MCF 10A (cell line): ENCODE data around the gene RNGTT. TPM values are rescaled to one million over a fixed set of nuclear protein-coding genes. Genes with fewer than 3 reads are reported as not detected.
A peak's percentile ranks its signal among the peaks of the same experiment; 100 is the strongest.

Experiments
- BruUV-seq: library from RNA; stranded (reverse); fragments of 400-500 nt; replicated peaks from 2 replicates; lab custom pipeline; 2021; lab: Mats Ljungman, UMichigan
- CTCF ChIA-PET: fragments of 300-600 bp; sonication (Branson Sonifier 250); formaldehyde crosslinking; extraction: SDS; loops from one replicate; lab custom pipeline; 2021; ENCODE audit warnings: antibody characterized with exemption, inconsistent platforms; lab: Yijun Ruan, JAX
- POLR2A ChIA-PET: fragments of 300-600, 350-650 bp; sonication (Branson Sonifier 250); formaldehyde crosslinking; extraction: SDS; loops from one replicate; lab custom pipeline; 2020; ENCODE audit warnings: antibody characterized with exemption, inconsistent platforms; lab: Yijun Ruan, JAX
- DNase-seq: peaks from one replicate; pipeline ENCODE4 v3.0.0-alpha.2; 2018; ENCODE audit not compliant: unreplicated experiment
- H3K27ac Mint-ChIP-seq: one replicate; pipeline ENCODE4 v1.8.0; 2022; ENCODE audit warnings: mild to moderate bottlenecking, low read depth, mixed read lengths; ENCODE audit not compliant: unreplicated experiment
- H3K27me3 Mint-ChIP-seq: one replicate; pipeline ENCODE4 v1.8.0; 2022; ENCODE audit warnings: mixed read lengths; ENCODE audit not compliant: insufficient read depth, unreplicated experiment
- H3K36me3 Mint-ChIP-seq: one replicate; pipeline ENCODE4 v1.8.0; 2022; ENCODE audit warnings: mild to moderate bottlenecking, moderate library complexity, mixed read lengths; ENCODE audit not compliant: insufficient read depth, unreplicated experiment
- H3K4me1 Mint-ChIP-seq: one replicate; pipeline ENCODE4 v1.8.0; 2022; ENCODE audit warnings: mixed read lengths; ENCODE audit not compliant: insufficient read depth, unreplicated experiment
- H3K4me3 Mint-ChIP-seq: one replicate; pipeline ENCODE4 v1.8.0; 2022; ENCODE audit warnings: mild to moderate bottlenecking, moderate library complexity, mixed read lengths; ENCODE audit not compliant: unreplicated experiment
- H3K9me3 Mint-ChIP-seq: one replicate; pipeline ENCODE4 v1.8.0; 2022; ENCODE audit warnings: mixed read lengths; ENCODE audit not compliant: unreplicated experiment
- CTCF ChIP-seq: fragments of 200-600 bp; IDR thresholded peaks from one replicate; pipeline ENCODE4 v1.8.0; 2022; ENCODE audit warnings: antibody characterized with exemption, mild to moderate bottlenecking; ENCODE audit not compliant: unreplicated experiment
- intact Hi-C: fragments of 100-400 bp; cut with micrococcal nuclease; formaldehyde crosslinking; loops from 2 replicates; pipeline ENCODE4 v1.14.1; 2022
- total RNA-seq: library from RNA; stranded (reverse); gene quantifications from 2 replicates; pipeline ENCODE4 v1.2.3, GENCODE V29; 2022

Gene RNGTT
- total RNA-seq, 1 experiment from 2014 or later: 14.6 TPM

GRCh38 chr6:88871498-88871897, 91.9 kb downstream of the RNGTT start:
- H3K4me1 Mint-ChIP-seq: peaks cover 11% of the 10 kb centered on the region

GRCh38 chr6:88870717-88871330, 92.6 kb downstream of the RNGTT start:
- peak; percentile 72 for TF ChIP-seq CTCF
- no TSS peak for BruUV-seq
- Mint-ChIP-seq H3K4me3 (no peak overlapping the region), H3K4me1 (peaks cover 11% of the 10 kb centered on the region), H3K27ac (no peak overlapping the region), H3K27me3 (no peaks in the 10 kb centered on the region), H3K36me3 (no peaks in the 10 kb centered on the region), H3K9me3 (no peaks in the 10 kb centered on the region)
- ChIA-PET CTCF (interaction anchor here (0.5 to 4.8 kb wide), 41 partner anchors 8 to 1804 kb away, joined by 3 to 41 read pairs (median 4); no protein-coding TSS in a partner anchor), POLR2A (no interaction called here)
- intact Hi-C loops: loop anchor here (1.0 to 5.0 kb wide), 5 partner anchors 91 to 1479 kb away; no protein-coding TSS in a partner anchor
- peak; percentile 73 for DNase-seq

More at GRCh38 chr6:88871498-88871897, 91.9 kb downstream of the RNGTT start:
- no peak overlapping the region for H3K4me3 Mint-ChIP-seq
- H3K27ac Mint-ChIP-seq: no peak overlapping the region
- H3K27me3 Mint-ChIP-seq: no peaks in the 10 kb centered on the region
- no peak for DNase-seq
- ChIA-PET CTCF (interaction anchor here (0.5 to 4.8 kb wide), 38 partner anchors 8 to 1805 kb away, joined by 3 to 41 read pairs (median 4); no protein-coding TSS in a partner anchor), POLR2A (no interaction called here)
- H3K36me3 Mint-ChIP-seq: peaks cover 6% of the 10 kb centered on the region
- H3K9me3 Mint-ChIP-seq: no peaks in the 10 kb centered on the region
- intact Hi-C loops: loop anchor here (2.0 to 5.0 kb wide), 2 partner anchors 1039 to 1479 kb away; no protein-coding TSS in a partner anchor
- no TSS peak for BruUV-seq
- no peak for TF ChIP-seq CTCF

- Mint-ChIP-seq H3K4me3 (no peak overlapping the region), H3K27me3 (no peaks in the 10 kb centered on the region), H3K4me1 (peaks cover 11% of the 10 kb centered on the region), H3K27ac (no peak overlapping the region), H3K36me3 (no peaks in the 10 kb centered on the region), H3K9me3 (no peaks in the 10 kb centered on the region)
- POLR2A ChIA-PET: no interaction called here
- CTCF ChIA-PET: interaction anchor here (0.5 to 4.8 kb wide), 19 partner anchors 8 to 1803 kb away, joined by 3 to 41 read pairs (median 4); no protein-coding TSS in a partner anchor
- TF ChIP-seq CTCF: no peak
- no peak for DNase-seq
- no TSS peak for BruUV-seq
- intact Hi-C loops: loop anchor here (1.0 to 5.0 kb wide), 5 partner anchors 89 to 1477 kb away; no protein-coding TSS in a partner anchor
Measured at GRCh38 chr6:88869263-88870020, 94.0 kb downstream of the RNGTT start.
